Measurements from ENCODE around the gene HIBCH.

DNA sequence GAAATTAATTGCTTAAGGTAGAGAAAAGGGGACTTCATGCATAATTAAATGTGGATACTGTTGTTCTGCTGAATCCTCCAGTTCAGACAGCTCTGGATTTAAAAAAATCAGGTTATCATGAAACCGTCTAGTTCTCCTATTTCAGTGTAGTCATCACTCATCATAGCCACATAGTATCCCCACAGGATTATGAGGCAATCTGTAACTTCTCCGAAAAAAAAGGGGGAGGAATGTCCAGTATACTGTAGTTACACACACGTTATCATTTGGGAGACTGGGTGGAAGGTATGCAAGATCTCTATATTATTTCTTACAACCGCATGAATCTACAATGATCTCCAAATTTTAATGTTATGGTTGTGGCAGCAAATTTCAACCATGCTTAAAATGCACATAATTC is 114.0 kb downstream of the HIBCH start:
- no peak for TF ChIP-seq EGR1 (IDR thresholded peaks at IDR 0.05)
- TF ChIP-seq EP300 (IDR thresholded peaks at IDR 0.05; ENCODE audit: borderline replicate concordance) = no peak
- TF ChIP-seq ZBTB7A (IDR thresholded peaks at IDR 0.05; ENCODE audit: low read depth) = no peak
- TF ChIP-seq, protein P1, sequence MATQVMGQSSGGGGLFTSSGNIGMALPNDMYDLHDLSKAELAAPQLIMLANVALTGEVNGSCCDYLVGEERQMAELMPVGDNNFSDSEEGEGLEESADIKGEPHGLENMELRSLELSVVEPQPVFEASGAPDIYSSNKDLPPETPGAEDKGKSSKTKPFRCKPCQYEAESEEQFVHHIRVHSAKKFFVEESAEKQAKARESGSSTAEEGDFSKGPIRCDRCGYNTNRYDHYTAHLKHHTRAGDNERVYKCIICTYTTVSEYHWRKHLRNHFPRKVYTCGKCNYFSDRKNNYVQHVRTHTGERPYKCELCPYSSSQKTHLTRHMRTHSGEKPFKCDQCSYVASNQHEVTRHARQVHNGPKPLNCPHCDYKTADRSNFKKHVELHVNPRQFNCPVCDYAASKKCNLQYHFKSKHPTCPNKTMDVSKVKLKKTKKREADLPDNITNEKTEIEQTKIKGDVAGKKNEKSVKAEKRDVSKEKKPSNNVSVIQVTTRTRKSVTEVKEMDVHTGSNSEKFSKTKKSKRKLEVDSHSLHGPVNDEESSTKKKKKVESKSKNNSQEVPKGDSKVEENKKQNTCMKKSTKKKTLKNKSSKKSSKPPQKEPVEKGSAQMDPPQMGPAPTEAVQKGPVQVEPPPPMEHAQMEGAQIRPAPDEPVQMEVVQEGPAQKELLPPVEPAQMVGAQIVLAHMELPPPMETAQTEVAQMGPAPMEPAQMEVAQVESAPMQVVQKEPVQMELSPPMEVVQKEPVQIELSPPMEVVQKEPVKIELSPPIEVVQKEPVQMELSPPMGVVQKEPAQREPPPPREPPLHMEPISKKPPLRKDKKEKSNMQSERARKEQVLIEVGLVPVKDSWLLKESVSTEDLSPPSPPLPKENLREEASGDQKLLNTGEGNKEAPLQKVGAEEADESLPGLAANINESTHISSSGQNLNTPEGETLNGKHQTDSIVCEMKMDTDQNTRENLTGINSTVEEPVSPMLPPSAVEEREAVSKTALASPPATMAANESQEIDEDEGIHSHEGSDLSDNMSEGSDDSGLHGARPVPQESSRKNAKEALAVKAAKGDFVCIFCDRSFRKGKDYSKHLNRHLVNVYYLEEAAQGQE (IDR thresholded peaks at IDR 0.05; ENCODE audit: low read depth) = no peak
- no peak for TF ChIP-seq TAF1 (IDR thresholded peaks at IDR 0.05; ENCODE audit: low read depth)
- no peak for TF ChIP-seq MAX (IDR thresholded peaks at IDR 0.05)
- TF ChIP-seq, protein P2, sequence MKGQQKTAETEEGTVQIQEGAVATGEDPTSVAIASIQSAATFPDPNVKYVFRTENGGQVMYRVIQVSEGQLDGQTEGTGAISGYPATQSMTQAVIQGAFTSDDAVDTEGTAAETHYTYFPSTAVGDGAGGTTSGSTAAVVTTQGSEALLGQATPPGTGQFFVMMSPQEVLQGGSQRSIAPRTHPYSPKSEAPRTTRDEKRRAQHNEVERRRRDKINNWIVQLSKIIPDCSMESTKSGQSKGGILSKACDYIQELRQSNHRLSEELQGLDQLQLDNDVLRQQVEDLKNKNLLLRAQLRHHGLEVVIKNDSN (IDR thresholded peaks at IDR 0.05) = no peak
- TF ChIP-seq YY1 (IDR thresholded peaks at IDR 0.05; ENCODE audit: low read depth) = no peak
